Progenitor cell of endocrine pancreas (in vitro differentiated cells): ENCODE results near the gene CPA4. TPM values are rescaled to one million over a fixed set of nuclear protein-coding genes. Genes with fewer than 3 reads are reported as not detected.

Source experiments
- DNase-seq: peaks from one replicate; pipeline ENCODE4 v3.0.0; 2021; ENCODE audit warnings: low spot score; ENCODE audit not compliant: unreplicated experiment
- H3K27ac Mint-ChIP-seq: 2 replicates; pipeline ENCODE4 v1.8.0; 2021; ENCODE audit warnings: mild to moderate bottlenecking, moderate library complexity, mixed read lengths
- H3K27me3 Mint-ChIP-seq: 2 replicates; pipeline ENCODE4 v1.8.0; 2021; ENCODE audit warnings: mixed read lengths
- H3K36me3 Mint-ChIP-seq: 2 replicates; pipeline ENCODE4 v1.8.0; 2022; ENCODE audit warnings: mixed read lengths; ENCODE audit not compliant: insufficient read depth
- H3K4me1 Mint-ChIP-seq: 2 replicates; pipeline ENCODE4 v1.8.0; 2021; ENCODE audit warnings: low read depth, mixed read lengths
- H3K4me3 Mint-ChIP-seq: 2 replicates; pipeline ENCODE4 v1.8.0; 2021; ENCODE audit warnings: low read depth, mild to moderate bottlenecking, moderate library complexity, mixed read lengths
- H3K9me3 Mint-ChIP-seq: 2 replicates; pipeline ENCODE4 v1.8.0; 2021; ENCODE audit warnings: low read depth, mixed read lengths
- total RNA-seq: library from RNA; stranded (reverse); gene quantifications from 2 replicates; pipeline ENCODE4 v1.2.1, GENCODE V29; 2021
- TF ChIP-seq, protein P1 (sequence below): fragments of 200-600 bp; sonication (generic); IDR thresholded peaks from one replicate; pipeline ENCODE4 v1.5.0; 2021; ENCODE audit warnings: antibody characterized with exemption, mild to moderate bottlenecking; ENCODE audit not compliant: unreplicated experiment

CPA4 gene
- total RNA-seq, 1 donor from 2014 or later, result 5.1 TPM

DNA sequence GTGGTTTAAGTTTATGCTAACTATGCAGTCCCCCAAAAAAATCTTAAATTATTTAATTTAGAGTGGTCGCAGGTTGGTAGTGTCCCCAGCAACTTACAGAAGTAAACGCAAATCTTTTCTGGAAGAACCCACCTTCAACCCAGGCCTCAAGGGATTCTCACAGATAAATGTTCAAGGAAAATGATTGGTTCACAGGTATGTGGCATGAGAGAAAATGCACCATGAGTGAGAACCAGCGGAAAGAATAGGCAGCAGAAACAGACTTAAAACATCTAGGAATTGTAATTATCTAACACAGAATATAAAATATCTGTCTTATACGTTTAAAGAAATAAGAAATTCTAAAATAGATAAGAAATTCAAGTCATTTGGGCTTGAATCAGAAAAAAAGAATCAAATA, 48.9 kb downstream of the CPA4 start:
- peaks cover 2% of the 10 kb centered on the region for H3K9me3 Mint-ChIP-seq
- TF ChIP-seq, protein P1, sequence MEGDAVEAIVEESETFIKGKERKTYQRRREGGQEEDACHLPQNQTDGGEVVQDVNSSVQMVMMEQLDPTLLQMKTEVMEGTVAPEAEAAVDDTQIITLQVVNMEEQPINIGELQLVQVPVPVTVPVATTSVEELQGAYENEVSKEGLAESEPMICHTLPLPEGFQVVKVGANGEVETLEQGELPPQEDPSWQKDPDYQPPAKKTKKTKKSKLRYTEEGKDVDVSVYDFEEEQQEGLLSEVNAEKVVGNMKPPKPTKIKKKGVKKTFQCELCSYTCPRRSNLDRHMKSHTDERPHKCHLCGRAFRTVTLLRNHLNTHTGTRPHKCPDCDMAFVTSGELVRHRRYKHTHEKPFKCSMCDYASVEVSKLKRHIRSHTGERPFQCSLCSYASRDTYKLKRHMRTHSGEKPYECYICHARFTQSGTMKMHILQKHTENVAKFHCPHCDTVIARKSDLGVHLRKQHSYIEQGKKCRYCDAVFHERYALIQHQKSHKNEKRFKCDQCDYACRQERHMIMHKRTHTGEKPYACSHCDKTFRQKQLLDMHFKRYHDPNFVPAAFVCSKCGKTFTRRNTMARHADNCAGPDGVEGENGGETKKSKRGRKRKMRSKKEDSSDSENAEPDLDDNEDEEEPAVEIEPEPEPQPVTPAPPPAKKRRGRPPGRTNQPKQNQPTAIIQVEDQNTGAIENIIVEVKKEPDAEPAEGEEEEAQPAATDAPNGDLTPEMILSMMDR, result no peak
- no peaks in the 10 kb centered on the region for H3K27me3 Mint-ChIP-seq
- peaks cover 13% of the 10 kb centered on the region for H3K4me1 Mint-ChIP-seq
- no peak overlapping the region for H3K27ac Mint-ChIP-seq
- no peak for DNase-seq
- H3K4me3 Mint-ChIP-seq, result no peak overlapping the region
- no peaks in the 10 kb centered on the region for H3K36me3 Mint-ChIP-seq

DNA sequence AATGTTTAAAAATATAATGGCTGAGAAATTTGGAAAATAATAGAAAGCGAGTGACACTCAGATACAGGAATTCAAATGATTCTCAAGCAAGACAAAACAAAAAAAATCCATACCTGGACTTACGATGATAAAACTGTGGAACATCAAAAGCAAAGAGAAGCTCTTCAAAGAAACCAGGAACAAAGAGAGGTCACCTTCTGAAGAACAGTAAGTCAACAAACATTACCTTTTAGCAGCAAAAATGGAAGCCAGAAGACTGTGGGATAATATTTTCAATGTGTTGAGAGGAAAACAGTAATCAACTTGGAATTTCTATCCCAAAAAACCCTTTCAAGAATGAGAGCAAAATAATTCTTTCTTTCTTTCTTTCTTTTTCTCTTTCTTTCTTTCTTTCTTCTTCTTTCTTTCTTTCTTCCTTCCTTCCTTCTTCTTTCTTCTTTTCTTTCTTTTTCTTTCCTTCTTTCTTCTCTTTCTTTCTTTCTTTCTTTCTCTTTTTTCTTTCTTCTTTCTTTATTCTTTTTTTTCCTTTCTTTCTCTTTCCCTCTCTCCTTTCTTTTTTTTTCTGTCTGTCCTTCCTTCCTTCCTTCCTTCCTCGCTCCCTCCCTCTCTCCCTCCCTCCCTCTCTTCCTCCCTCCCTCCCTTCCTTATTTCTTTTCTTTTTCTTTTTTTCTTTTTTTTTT, 49.9 kb downstream of the CPA4 start:
- no peaks in the 10 kb centered on the region for H3K36me3 Mint-ChIP-seq
- no peak overlapping the region for H3K4me3 Mint-ChIP-seq
- H3K9me3 Mint-ChIP-seq, result peaks cover 2% of the 10 kb centered on the region
- no peak for DNase-seq
- no peaks in the 10 kb centered on the region for H3K27me3 Mint-ChIP-seq
- no peak overlapping the region for H3K27ac Mint-ChIP-seq
- H3K4me1 Mint-ChIP-seq, result peaks cover 13% of the 10 kb centered on the region
- TF ChIP-seq, protein P1, result no peak

GRCh38 chr7:130344271-130344866, 51.4 kb downstream of the CPA4 start, which contains the start of gene CPA5:
TSS of gene CPA5 (plus strand) at chr7:130344816. CDS start at chr7:130346486, 1,670 bp downstream.
- Mint-ChIP-seq H3K9me3 (peaks cover 2% of the 10 kb centered on the region), H3K27me3 (no peaks in the 10 kb centered on the region), H3K27ac (peak within 1 kb of the TSS; percentile 19), H3K4me3 (no peak within 1 kb of the TSS), H3K36me3 (no peaks in the 10 kb centered on the region), H3K4me1 (peaks cover 13% of the 10 kb centered on the region)
- no peak for DNase-seq
- TF ChIP-seq, protein P1, result no peak

DNA sequence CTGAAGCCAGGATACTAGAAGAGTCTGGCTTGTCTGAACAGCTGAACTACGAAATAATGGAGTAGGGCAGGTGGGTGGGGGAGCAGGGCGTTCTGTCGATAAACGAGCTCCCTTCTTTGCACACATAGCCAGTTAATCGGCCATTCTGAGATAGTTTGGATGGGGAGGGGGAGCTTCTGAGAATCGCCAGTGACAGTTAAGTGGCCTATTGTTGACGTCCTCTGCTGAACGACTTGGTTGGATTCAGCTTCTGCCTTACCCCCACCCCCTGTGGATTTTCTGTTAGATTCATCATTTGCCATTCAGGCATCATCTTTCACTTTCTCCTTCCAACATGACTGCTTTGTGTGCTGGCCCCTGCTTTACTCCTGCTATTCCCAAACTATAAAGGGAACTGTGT, 52.2 kb downstream of the CPA4 start:
- TF ChIP-seq, protein P1, result no peak
- Mint-ChIP-seq H3K9me3 (peaks cover 2% of the 10 kb centered on the region), H3K36me3 (no peaks in the 10 kb centered on the region), H3K27ac (peak overlapping the region; percentile 19), H3K4me1 (peaks cover 15% of the 10 kb centered on the region), H3K27me3 (peaks cover 2% of the 10 kb centered on the region), H3K4me3 (no peak overlapping the region)
- DNase-seq, result no peak

- peaks cover 2% of the 10 kb centered on the region for H3K27me3 Mint-ChIP-seq
- H3K4me3 Mint-ChIP-seq, result no peak overlapping the region
- no peaks in the 10 kb centered on the region for H3K36me3 Mint-ChIP-seq
- H3K9me3 Mint-ChIP-seq, result peaks cover 2% of the 10 kb centered on the region
- no peak for DNase-seq
- TF ChIP-seq, protein P1, result no peak
- no peak overlapping the region for H3K27ac Mint-ChIP-seq
- H3K4me1 Mint-ChIP-seq, result peaks cover 15% of the 10 kb centered on the region
Measured at GRCh38 chr7:130345725-130346124, 52.8 kb downstream of the CPA4 start.
